Renal cortical epithelial cell (primary cell): ENCODE measurements around the gene PRICKLE1. TPM values are rescaled to one million over a fixed set of nuclear protein-coding genes. Genes with fewer than 3 reads are reported as not detected.

ENCODE experiments used
- DNase-seq: peaks from one replicate; pipeline ENCODE4 v3.0.0-alpha.2; 2011; ENCODE audit warnings: low read depth
- total RNA-seq: library from RNA; depleted of rRNA; stranded (reverse); fragments of >200 nt; gene quantifications from 2 replicates; pipeline ENCODE4 v1.2.3, GENCODE V29; 2014

Gene PRICKLE1
- total RNA-seq, 1 donor from 2014 or later, result 130 TPM

DNA sequence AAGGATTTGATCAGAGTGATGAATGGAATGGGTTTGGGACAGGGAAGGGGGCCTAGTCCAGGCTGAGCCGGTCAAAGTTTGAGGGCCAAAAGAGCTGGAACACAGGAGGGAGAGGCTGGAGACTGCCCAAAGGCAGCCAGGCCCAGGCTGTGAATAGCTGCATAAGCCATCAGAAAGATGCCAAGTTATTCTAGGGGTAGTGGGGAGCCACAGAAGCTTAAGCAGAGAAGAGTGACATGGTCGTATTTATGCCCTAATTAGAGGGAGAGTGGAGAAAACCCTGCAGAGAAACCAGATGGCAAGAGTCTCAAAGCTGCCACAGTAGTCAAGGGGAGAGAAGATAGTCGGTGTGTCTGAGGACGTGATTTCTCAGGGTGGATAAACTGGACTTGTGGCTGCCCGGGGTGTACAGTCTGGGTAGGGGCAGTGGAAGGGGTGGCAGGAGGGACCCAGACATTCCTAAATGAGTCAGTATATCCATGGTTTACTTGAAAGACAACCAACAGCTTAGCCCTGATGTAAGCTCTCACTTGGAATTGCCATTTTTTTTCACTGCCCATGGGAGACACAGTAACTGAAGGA is 99.2 kb downstream of the PRICKLE1 start:
- no peak for DNase-seq

DNA sequence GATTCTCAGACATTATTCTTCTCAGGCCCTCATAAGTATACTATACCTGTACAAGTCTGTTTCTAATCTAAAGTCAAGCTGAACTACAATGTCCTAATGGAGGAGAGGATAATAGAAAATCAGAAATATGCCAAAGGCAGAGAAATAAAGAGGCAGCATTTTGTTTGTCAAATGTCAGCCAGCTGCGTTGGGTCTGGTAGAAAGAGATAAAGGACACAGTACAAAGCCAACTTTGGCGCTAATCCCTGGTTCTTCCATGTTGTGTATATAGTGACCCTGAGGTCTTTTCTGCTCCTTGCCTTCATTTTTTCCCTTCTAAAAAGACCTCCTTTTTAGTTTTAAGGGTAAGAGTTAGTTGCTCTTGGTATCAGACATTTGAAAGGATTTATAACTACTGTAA is 103.1 kb downstream of the PRICKLE1 start:
- no peak for DNase-seq

DNA sequence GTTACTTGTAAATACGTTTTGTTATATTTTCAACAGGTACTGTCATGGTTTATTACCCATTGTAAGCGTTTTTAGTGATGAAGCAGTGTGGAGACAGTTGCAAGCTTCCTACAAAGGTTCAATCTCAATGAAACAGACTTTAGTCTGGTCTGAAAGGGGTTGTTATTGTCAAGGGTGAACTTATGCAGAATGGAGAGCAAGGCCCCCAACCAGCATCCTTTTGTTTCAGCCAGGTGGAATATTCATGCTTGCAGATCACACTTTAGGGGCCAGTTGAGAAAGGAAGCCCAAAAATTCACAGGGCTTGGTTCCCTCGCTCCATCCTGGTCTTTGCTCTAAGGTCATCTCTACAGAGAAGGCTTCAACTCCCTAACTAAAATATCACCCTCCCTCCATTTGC is 103.7 kb downstream of the PRICKLE1 start:
- DNase-seq, result no peak

DNA sequence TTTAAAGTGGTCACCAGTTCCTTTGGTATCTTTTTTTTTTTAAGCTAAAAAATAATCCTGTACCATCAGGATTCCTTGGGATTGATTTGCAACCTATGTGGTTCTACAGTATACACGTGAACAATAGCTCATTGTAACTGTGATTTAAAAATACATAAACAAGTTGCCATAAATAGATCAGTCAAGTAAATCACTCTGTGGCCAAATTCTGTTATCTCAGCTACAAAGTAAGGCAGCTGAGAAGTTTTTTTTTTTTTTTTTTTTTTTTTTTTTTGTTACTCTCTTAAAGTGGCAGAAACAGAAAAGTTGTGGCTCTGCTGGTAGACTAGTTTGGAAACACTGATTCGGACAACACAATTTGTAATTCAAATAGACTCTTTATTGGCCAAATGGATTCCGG is 104.5 kb downstream of the PRICKLE1 start:
- DNase-seq, result no peak

DNA sequence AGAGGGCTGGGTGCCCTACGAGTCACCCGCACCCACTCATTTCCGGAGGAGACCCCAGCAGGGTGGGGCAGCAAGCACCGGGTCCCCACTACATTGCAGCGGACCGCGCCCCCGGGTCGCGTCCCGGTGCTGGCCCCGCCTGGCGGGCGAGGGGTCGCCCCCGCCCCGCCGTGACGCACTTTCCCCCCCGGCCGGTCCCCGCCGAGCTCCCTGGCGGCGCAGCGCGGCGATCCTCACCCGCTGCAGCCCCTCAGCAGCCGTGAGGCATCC is 106.1 kb downstream of the PRICKLE1 start:
- no peak for DNase-seq

DNA sequence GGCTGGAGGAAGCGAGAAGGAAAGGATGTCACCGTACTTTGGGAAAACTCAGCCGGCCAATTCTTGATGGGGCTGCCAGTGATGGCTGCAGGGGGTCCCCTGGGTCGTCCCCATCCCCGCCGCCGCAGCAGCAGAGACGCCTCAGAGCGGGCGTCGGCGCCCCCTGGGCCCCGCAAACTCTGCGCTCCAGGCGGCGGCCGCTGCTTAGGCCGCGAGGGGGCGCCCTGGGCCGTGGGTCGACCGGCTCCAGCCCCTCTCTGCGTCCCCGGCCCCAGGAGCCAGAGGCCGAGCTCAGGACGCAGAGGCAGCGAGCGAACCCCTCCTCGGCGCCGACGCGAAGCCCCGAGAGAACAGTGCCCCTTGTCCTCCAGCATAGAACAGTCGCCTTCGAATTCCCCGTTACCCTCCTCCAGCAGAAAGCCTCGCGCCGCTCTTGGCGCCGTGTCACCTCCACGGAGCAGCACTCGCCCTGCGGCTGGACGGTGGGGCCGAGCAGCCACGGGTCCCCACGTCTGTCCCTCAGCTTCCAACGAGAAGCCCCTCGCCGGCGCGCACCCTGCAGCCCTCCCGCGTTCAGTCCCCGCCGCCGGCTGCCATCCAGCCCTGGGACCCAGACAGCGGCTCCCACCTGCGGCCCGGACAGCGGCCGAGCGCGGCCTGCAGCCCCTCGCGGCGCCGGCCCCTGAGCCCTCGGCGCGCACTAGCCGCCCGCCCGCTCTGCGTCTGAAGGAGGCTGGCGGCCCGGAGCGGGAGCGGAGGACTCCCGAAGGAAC is 106.6 kb downstream of the PRICKLE1 start:
- DNase-seq, result no peak

DNA sequence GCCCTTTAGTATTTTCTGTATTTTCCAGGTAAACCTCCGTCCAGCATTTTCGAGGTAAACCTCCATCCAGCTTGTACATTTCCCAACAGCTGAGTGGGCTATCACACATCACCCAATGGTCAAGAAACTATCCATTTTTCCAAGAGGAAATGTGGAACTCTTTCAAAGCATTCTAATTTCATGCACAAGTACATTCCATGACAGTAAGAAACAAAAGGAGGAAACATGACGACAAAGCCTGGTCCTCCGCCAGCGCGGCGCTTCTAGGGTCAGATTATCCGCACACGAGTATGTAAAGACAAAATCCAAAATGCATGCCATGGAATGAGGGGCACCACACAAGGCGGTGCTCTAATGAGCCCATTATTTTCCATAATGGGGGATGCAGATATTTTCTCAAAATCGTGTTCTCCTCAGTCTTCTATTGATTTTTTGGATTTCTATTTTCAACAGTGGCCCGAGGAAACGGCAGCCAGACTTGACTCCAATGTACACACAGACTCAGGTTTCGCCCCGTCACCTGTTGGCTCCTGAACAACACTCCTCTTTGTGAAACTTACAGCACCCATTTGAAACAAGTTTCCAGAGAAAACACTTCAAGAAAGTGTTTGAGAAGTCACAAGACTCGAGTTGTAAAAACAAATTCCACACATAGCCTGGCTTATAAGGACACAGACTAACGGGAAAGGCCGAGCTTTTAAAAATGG is 107.4 kb downstream of the PRICKLE1 start:
- DNase-seq, result peak; percentile 71

DNA sequence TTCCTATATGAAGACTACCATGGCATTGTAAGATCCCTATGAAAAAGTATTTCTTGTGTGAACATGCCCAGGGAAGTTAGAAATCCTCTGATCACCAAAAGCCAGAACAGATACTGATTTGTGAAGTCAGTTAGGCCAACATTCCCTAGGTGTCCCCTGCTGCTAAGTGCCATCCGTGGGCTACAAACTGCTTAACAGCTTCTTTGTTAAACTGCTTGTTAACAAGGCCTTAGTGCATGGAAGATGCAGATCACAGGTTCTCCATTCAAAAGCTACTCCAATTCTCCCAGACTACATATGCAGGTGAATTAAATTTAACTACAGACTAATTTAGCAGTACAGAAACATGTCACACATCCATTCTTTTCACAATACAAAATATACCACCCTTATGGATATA is 108.2 kb downstream of the PRICKLE1 start:
- DNase-seq, result no peak

DNA sequence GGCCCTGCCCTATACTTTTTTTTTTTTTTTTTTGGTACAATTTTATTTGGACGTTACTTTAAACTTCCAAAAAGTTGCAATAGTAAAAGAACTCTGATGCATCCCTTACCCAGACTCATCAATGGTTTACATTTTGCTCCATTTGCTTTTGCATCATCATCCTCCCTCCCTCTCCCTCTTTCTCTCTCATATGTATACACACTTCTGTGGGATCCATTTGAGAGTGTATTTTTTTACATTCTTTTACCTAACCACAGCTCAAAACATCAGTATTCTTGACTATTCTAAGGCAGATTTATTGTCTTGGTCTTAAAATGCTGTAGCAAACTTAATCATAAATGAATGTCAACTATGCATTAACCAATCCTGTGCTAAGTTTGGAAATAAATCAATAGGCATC is 111.6 kb downstream of the PRICKLE1 start:
- no peak for DNase-seq

DNA sequence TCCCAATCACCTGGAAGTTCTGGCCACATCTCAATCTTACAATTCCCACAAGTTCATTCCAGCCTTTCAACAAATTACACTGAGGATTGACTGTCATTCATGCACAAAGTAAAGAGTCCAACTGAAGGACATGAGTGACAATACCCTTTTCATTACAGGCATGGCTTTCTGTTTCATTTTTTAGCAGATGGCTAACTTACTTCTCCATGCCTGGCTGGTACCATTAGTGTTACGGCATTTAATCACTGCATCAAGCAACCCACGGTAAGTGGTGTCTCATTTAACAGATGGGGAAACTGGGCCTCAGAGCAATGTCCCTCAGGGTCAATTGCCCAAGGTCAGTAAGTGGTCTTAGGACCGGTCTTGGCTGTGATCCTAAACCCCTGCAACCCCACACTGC is 114.4 kb downstream of the PRICKLE1 start:
- no peak for DNase-seq

DNA sequence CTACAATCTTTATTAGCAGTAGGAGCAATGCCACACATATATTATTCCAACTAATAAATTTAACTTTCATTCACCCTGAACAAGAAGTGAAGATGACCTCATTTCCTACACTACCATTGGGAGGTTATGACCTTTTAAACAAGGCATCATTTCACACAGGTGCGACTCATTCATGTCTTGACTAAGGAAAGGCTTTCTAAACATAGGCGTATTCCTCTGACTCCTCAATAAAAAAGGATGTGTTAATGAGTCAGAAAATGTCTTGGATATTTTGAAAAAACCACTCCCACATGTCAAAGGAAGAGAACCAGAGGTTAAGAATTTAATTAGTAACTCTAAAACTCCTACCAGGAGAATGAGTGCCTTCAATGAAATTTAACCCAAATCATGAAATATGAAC is 115.2 kb downstream of the PRICKLE1 start:
- peak; percentile 89 for DNase-seq

DNA sequence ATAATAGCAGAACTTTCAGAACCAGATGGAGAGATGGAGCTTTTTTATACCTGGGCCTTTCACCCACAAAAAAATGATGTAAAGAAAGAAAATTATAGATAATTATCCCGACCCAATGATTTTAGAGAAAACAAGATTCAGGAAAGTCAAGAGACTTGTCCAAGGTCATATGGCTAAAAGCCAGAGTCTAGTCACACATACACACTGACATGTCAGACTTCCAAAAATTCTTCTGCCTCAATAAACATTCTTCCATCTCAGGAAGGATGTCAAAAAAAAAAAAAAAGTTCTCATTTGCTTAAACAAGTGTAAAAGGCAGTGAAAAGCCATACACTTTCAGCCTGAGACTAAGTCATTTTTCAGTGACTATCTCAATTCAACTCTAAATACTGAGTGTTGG is 116.0 kb downstream of the PRICKLE1 start:
- no peak for DNase-seq

DNA sequence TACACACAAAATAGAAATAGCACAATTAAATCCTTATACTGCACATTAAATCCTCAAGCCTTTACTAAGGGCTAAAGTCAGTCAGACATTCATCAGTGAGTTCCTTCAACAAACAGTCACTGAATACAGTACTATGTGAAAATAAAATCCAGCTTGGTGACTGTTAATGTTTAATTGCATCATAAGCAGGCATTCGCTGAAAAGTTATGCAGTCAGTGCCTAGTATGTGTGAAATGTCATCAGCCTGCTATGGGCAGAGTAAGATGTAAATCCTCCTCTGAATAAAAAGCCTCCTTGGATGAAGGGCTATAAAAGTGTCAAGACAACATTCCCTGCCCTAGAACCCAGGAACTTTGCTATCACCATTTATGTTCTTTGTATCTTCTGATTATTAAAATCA is 116.4 kb downstream of the PRICKLE1 start:
- DNase-seq, result peak; percentile 92

DNA sequence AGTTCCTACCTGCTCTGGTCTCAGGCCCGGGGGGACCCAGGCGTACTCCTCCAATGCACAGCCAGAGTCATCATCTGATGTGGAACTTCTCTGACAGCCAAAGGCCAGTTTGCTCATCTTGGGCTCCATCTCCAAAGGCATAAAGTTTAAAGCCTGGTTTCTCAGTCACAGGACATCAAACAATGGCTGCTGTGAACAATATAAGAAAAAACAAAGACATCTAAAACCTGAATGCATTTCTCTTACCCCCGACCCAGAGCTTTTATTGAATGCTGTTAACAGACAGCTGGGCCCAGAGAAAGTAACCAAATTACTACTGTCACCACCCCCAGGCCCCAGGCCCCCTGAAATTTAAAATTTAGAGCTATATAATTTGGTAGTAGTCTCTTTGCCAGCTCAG is 117.2 kb downstream of the PRICKLE1 start:
- no peak for DNase-seq

DNA sequence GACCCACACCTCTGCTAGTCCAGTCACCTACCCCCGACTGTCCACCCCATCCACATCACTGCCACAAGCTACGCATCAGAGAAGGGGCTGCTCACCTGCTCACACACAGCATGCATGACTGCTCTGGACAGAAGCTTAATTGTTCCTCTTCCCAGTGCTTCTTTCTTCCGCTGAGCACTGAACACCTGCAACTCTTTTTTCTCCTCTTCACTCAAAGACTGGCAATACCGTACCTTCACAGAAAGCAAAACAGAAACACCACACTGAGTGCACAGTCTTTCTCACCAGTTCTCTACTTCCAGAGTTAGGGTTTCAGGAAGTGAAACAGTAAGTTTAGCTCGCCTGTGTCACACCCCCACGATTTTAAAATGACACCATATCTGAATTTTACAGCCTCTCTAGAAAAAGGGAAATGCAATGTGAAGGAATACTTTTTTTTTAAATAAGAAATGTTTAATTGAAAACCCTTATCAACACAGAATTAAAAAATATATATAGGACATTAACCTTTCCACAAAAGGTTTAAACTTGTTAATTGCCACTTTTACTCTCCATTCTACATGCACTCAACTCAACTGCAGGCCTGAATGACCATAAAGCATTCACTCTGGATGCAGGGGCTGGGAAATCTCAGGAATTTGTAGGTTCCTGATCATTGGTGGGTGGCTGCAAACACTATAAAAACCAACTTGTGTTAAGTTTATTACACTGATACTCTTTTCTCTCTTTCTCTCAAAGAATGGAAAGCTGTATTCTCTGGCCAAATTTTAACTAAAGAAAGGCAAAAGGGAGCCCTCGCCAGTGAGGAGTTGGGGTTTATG is 120.0 kb downstream of the PRICKLE1 start:
- no peak for DNase-seq

DNA sequence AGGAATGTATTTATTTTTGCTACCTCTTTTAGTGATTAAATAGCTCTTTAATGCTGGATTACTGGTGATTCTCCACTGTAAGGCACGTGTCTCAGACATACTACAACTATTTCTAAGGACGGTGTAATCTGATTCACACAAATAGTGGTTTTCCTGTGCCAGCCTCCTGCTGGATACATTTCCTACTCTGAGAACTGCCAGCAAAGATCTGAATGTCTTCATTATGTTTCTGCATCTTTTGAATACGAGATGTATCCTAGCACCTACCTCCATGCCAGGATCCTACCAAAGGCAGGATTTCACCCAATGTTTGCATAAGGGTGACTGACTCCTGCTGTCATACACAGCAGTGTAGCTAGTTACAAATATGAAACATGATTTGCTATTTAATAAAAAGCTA is 120.6 kb downstream of the PRICKLE1 start:
- DNase-seq, result no peak

DNA sequence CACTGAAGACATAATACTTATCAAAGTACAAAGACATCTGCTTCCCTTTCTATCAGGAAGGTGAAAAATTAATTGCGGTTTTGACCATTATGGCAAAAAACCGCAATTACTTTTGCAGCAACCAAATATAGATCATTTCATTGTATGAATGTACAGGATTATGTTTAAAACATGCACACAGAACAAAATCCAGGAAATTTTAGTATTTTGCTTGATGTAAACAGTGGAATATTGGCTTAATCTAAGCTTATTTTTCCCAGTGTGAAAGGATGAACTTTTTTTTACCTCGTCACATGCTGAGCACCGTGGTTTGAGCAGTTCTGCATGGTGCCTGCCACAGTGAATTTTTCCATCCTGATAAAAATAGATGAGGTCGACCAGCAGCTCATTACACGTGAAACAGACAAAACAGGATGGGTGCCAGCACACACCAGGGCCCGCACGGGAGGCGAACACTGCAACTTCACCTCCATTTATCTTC is 121.2 kb downstream of the PRICKLE1 start:
- no peak for DNase-seq

DNA sequence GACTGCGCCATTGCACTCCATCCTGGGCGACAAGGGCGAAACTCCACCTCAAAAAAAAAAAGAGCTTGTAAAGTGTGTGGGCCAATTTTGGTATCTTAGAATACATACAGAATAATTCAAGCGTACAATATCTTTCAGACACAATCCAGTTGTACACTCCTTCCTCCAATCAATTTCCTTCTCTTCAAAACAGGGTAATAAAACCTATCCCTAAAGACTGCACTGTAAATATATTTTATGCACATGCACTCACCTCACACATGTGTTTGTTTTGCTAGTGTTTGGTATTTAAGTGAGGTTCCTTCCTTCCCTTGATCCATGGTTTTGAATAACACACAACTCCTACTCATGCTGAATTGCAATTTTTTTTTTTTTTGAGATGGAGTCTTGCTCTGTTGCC is 125.9 kb downstream of the PRICKLE1 start:
- DNase-seq, result no peak

DNA sequence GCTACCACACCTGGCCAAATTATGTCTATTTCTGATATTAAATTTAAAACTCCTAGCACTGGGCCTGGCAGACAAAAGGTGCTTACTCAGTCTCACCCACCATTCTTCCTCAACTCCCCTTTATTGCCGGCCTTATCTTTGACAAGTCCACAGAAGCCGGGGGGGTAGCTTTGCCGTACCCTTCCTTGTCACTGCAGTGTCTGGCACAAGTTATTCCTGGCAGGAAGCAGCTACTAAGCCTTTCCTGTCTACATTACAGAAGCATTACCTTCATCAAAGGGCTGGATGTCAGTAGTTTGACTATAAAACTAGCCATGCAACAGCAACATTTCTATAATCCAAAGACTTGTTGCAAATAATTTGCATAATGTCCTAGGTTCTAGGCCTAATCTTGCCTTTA is 127.1 kb downstream of the PRICKLE1 start:
- no peak for DNase-seq

DNA sequence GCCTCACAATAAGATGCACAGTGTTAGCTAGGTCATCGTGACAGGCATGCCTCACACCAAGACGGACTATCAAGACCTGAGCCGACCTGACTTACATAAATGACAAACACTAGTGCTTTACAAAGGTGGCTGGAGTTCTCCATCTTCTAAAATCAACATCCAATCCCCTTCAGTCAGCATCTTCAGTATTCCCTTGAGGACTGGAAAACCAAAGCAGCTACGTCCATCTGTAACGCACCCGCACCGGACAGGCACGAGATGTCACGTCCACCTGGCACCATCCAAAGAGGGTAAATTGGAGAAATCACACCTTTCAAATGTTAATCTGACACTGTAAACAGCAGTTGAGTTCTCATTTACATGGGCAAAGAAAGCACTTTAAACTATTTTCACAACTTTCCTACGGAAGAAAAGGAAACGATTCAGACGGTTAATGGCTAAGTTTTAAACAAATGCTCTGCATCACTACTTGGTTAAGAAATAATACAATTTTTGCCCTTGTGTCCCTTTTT is 130.2 kb downstream of the PRICKLE1 start:
- DNase-seq, result no peak

DNA sequence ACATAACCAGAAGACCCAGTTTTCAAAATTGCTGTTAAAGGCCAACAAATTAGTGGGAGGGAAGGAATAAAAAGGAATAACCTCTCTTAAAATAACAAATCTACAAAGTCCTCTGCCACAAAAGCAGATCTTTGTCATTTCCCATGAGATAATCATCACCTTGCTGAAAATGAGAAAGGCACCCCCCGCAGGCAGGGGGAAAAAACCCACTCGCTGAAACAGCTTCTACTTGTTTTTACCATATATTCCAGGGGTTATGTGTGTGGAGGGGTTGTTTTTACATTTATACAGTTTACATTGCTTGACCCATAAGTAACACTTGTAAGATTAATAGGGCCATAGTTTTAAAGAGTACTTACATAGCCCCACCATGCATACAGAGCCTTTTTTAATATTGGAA is 131.0 kb downstream of the PRICKLE1 start:
- no peak for DNase-seq

DNA sequence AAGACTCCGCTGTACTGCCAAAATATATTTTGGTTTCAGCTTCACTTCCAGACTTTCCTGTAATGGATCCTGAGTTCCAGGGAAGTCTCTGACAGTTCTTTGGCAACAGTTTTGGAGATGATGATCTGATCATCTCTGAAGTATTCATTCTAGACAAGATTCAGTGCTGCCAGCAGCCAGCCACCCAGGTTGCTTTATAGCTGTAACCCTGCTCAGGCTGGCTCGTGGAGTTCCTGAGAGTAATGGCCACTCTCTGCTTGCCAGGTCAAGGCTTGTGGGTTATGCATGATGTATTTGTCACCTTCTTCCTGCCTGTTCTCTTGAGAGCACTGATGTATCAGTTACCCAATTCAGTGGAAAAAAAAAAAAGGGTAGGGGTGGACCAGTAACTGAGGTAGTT is 139.3 kb downstream of the PRICKLE1 start:
- DNase-seq, result peak; percentile 69
